GM18520 (cell line): ENCODE measurements around the gene CACNA1F.

ENCODE experiments used
- ATAC-seq: cut with Tn5 transposase; IDR thresholded peaks from one replicate; pipeline ENCODE4 v1.9.1; 2021; ENCODE audit not compliant: unreplicated experiment

Gene CACNA1F

GRCh38 chrX:49257846-49258748 lies 25.0 kb upstream of the CACNA1F start:
- no peak for ATAC-seq

- ATAC-seq, result no peak
These were observed 24.1 kb upstream of the CACNA1F start for GRCh38 chrX:49257074-49257790.

- ATAC-seq, result no peak
These were observed 23.3 kb upstream of the CACNA1F start for GRCh38 chrX:49256268-49256995.

GRCh38 chrX:49254639-49255038 lies 21.5 kb upstream of the CACNA1F start:
- ATAC-seq, result no peak

- no peak for ATAC-seq
These were observed 18.2 kb upstream of the CACNA1F start for GRCh38 chrX:49251325-49251724.

DNA sequence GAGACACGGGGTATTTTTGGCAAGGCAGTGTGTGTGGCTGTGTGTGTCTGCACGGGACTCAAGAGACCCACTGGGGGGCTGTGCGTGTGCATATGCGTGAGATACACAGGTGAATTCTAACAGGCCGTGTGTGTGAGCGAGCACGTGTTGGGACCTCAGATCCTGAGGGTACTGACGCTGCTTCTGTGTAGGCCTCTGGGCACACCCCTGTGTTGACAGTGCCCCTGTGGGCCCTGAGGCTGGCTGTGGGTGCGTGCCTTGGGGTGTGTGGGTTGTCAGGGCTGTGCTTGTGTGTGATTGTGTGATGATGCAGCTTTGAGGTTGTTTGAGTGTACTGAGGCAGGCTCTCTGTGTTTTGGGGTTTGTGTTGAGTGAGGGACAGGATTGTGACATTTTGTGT lies 17.4 kb upstream of the CACNA1F start:
- ATAC-seq, result no peak

DNA sequence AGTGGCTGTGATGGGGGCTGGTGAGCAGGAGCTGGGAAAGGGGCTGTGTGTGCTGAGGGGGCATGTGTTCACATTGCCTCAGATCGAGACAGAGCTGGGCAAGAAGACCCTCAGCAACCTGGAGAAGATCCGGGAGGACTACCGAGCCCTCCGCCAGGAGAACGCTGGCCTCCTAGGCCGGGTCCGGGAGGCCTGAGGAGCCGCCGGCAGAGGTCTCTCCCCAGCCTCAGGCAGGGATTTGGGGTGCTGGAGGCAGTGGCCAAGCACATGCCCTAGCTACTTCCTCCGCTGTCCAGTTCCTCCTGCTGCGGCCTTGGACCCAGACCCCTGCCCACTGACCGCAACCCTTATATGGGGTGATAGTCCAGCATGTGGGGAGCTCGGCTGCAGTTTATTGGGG lies 16.9 kb upstream of the CACNA1F start:
- no peak for ATAC-seq

- ATAC-seq, result no peak
These were observed 16.5 kb upstream of the CACNA1F start for GRCh38 chrX:49249616-49250015.

- ATAC-seq, result no peak
These were observed 15.9 kb upstream of the CACNA1F start for GRCh38 chrX:49249071-49249470.

- ATAC-seq, result no peak
These were observed 15.0 kb upstream of the CACNA1F start for GRCh38 chrX:49247916-49248811.

DNA sequence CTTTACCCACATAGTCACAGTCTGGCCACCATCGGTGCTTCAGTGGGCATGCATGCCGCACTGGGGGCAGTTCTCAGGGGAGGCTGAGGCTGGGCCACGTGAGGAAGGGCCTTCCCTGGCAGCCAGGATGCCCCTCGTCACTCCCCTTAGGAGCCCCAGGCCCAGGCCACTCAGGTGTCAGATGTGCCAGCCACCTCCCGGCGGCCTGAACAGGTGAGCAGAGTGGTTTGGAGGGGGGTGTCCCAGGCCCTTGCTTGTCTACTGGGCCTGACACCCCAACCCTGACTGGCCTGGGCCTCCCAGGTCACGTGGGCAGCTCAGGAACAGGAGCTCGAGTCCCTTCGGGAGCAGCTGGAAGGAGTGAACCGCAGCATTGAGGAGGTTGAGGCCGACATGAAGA lies 14.2 kb upstream of the CACNA1F start:
- no peak for ATAC-seq

DNA sequence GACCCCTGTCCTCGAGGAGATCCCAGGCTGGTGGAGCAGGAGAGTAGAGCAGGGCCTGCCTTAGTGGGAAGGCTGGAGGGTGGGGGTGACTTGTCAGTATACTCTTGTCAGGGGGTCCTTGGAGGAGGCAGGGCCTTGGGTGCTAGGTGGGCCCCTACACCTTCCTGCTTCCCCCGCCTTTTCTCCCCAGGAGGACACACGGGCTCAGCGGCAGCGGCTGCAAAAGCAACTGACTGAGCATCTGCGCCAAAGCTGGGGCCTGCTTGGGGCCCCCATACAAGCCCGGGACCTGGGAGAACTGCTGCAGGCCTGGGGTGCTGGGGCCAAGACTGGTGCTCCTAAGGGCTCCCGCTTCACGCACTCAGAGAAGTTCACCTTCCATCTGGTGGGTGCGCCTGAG lies 13.4 kb upstream of the CACNA1F start:
- no peak for ATAC-seq

DNA sequence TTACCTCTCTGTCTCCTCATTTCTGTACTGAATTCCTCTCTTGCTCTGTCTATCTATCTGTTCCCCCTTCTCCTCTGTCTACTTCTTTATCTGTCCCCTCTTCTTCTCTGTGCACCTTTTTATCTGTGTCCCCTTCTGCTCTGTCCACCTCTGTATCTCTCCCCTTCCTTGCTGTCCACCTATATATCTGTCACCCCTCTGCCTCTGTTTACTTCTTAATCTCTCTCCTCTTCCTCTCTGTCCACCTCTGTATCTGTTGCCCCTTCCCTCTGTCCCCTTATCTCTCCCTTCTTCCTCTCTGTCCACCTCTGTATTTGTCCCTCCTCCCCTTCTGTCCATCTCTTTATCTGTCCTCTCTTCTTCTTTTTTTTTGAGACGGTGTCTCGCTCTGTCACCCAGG lies 11.1 kb upstream of the CACNA1F start:
- no peak for ATAC-seq

GRCh38 chrX:49243166-49243565 lies 10.0 kb upstream of the CACNA1F start:
- no peak for ATAC-seq

GRCh38 chrX:49242545-49243066 lies 9.5 kb upstream of the CACNA1F start:
- ATAC-seq, result no peak

- ATAC-seq, result no peak
These were observed 5.6 kb upstream of the CACNA1F start for GRCh38 chrX:49238735-49239134.

GRCh38 chrX:49237060-49237459 lies 3.9 kb upstream of the CACNA1F start:
- ATAC-seq, result no peak

DNA sequence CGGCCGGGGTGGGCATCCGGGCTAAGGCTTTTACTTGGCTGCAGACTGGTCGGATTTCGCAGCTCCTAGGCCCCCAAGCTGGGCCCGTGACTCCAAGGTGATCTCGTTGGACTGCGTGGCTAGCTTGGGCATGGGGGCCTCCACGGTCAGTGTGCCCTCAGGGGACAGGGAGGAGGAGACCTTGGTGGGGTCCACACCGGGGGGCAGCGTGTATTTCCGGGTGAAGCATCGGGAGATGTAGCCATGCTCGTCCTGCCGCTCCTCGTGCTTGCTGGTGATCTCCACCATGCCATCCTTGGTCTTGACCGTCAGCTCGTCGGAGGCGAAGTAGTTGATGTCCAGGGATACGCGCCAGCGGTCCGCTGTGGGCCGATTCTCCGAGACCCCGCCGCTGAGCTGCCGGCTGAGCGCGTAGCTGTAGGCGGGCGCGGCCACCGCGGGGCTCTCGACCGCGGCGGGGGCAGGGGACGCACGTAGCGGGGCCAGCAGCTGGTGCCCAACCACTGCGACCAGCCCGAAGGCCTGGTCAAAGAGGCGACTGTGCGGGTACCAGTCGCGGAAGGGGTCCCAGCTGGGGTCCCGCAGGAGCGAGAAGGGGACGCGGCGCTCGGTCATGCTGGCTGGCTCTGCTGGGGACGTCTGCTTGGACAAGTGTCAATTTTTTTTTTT lies 881 bp upstream of the CACNA1F start:
- ATAC-seq, result no peak

DNA sequence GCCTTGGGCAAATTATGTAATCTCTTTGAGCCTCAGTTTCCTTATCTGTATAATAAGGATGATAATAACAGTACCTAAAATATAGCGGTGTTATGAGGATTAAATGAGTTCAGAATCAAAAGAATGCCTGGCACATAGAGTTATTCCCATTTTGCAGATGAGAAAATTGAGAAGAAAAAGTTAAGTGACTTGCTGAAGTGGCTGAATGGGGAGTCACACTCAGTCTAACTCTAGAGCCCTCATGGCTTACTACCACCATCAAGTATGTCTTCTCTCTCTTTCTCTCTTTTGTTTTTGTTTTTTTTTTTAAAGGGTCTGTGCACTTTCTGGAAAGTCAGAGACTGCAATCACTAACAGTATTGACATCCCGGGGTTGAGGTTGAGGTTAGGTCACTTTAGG lies 615 bp downstream of the CACNA1F start:
- ATAC-seq, result no peak
